Measurements from ENCODE around the gene OSBP2. TPM values are rescaled to one million over a fixed set of nuclear protein-coding genes. Genes with fewer than 3 reads are reported as not detected.
A peak's percentile ranks its signal among the peaks of the same experiment; 100 is the strongest.

The OSBP2 gene
- total RNA-seq = 1 to 10 TPM; 1.3 to 1.8 TPM
- under 1 TPM; 0.60 to 0.75 (median 0.70) TPM for polyA plus RNA-seq
- total RNA-seq = 2.1 to 3.9 (median 2.9) reads per million in 6 experiments

- POLR2A ChIA-PET = interaction anchor here (0.6 to 1.1 kb wide), 3 partner anchors 56 to 599 kb away, joined by 3 to 5 read pairs (median 5); no protein-coding TSS in a partner anchor
- H3K27ac Mint-ChIP-seq = peak within 1 kb of the TSS; percentile 61 to 94 (median 86)
Measured at GRCh38 chr22:30694640-30695350, at the start of gene OSBP2. OSBP2 (plus strand) TSS chr22:30694874; CDS start chr22:30694910, 36 bp downstream.

GRCh38 chr22:30646518-30647160 lies 48.0 kb upstream of the OSBP2 start:
- POLR2A ChIA-PET = no interaction called here
- Mint-ChIP-seq H3K36me3 (no peaks in the 10 kb centered on the region), H3K27me3 (no peaks in the 10 kb centered on the region), H3K4me3 (no peak overlapping the region), H3K4me1 (peaks cover 0 to 10% (median 4%) of the 10 kb centered on the region in 4 donors), H3K9me3 (no peaks in the 10 kb centered on the region), H3K27ac (no peak overlapping the region)
- ATAC-seq = no peak
- no peak for DNase-seq

More at GRCh38 chr22:30694640-30695350, at the start of gene OSBP2:
- H3K27me3 Mint-ChIP-seq = peaks cover 0 to 16% (median 3%) of the 10 kb centered on the region in 5 donors
- peaks cover 5 to 26% (median 13%) of the 10 kb centered on the region in 4 donors for H3K4me1 Mint-ChIP-seq
- no peaks in the 10 kb centered on the region for H3K9me3 Mint-ChIP-seq
- peak within 1 kb of the TSS; percentile 89 to 96 (median 94) for H3K4me3 Mint-ChIP-seq
- DNase-seq = peak in 8 of 10 donors; percentile 5 to 33 (median 22)
- H3K36me3 Mint-ChIP-seq = no peaks in the 10 kb centered on the region
- ATAC-seq = peak; percentile 64 to 72

GRCh38 chr22:30647536-30647935 lies 47.1 kb upstream of the OSBP2 start:
- no peaks in the 10 kb centered on the region for H3K27me3 Mint-ChIP-seq
- H3K9me3 Mint-ChIP-seq = no peaks in the 10 kb centered on the region
- peaks cover 0 to 10% (median 4%) of the 10 kb centered on the region in 4 donors for H3K4me1 Mint-ChIP-seq
- no peaks in the 10 kb centered on the region for H3K36me3 Mint-ChIP-seq
- POLR2A ChIA-PET = no interaction called here
- H3K4me3 Mint-ChIP-seq = no peak overlapping the region
- DNase-seq (no peak), ATAC-seq (no peak)
- H3K27ac Mint-ChIP-seq = no peak overlapping the region

GRCh38 chr22:30648825-30649224 lies 45.8 kb upstream of the OSBP2 start:
- ATAC-seq (no peak), DNase-seq (no peak)
- H3K27me3 Mint-ChIP-seq = no peaks in the 10 kb centered on the region
- H3K4me1 Mint-ChIP-seq = peaks cover 0 to 12% (median 4%) of the 10 kb centered on the region in 4 donors
- H3K27ac Mint-ChIP-seq = peak overlapping the region in 3 of 10 donors; percentile 6 to 70 (median 19)
- H3K4me3 Mint-ChIP-seq = no peak overlapping the region
- POLR2A ChIA-PET = no interaction called here
- no peaks in the 10 kb centered on the region for H3K36me3 Mint-ChIP-seq
- no peaks in the 10 kb centered on the region for H3K9me3 Mint-ChIP-seq

- POLR2A ChIA-PET = no interaction called here
- no peak overlapping the region for H3K4me3 Mint-ChIP-seq
- H3K9me3 Mint-ChIP-seq = no peaks in the 10 kb centered on the region
- peaks cover 0 to 5% (median 3%) of the 10 kb centered on the region in 3 donors for H3K36me3 Mint-ChIP-seq
- H3K4me1 Mint-ChIP-seq = peaks cover 0 to 12% (median 4%) of the 10 kb centered on the region in 4 donors
- DNase-seq (peak in 1 of 10 donors; percentile 52), ATAC-seq (peak; percentile 57 to 97)
- H3K27me3 Mint-ChIP-seq = no peaks in the 10 kb centered on the region
- H3K27ac Mint-ChIP-seq = peak overlapping the region in 5 of 10 donors; percentile 6 to 70 (median 25)
Measured at GRCh38 chr22:30649430-30650007, 45.2 kb upstream of the OSBP2 start.

GRCh38 chr22:30650508-30651116 lies 44.1 kb upstream of the OSBP2 start:
- ATAC-seq = no peak
- no peaks in the 10 kb centered on the region for H3K9me3 Mint-ChIP-seq
- no peaks in the 10 kb centered on the region for H3K27me3 Mint-ChIP-seq
- H3K36me3 Mint-ChIP-seq = peaks cover 0 to 8% (median 6%) of the 10 kb centered on the region in 3 donors
- no peak for DNase-seq
- H3K27ac Mint-ChIP-seq = peak overlapping the region in 3 of 10 donors; percentile 25 to 83 (median 37)
- H3K4me3 Mint-ChIP-seq = no peak overlapping the region
- H3K4me1 Mint-ChIP-seq = peaks cover 0 to 12% (median 4%) of the 10 kb centered on the region in 4 donors
- POLR2A ChIA-PET = interaction anchor here (1.3 kb wide), 1 partner anchor 13 kb away, joined by 3 read pairs; no protein-coding TSS in a partner anchor

GRCh38 chr22:30652852-30653251 lies 41.8 kb upstream of the OSBP2 start:
- Mint-ChIP-seq H3K4me1 (peaks cover 0 to 12% (median 4%) of the 10 kb centered on the region in 4 donors), H3K27me3 (no peaks in the 10 kb centered on the region), H3K27ac (no peak overlapping the region), H3K36me3 (peaks cover 0 to 12% (median 6%) of the 10 kb centered on the region in 3 donors), H3K4me3 (no peak overlapping the region), H3K9me3 (no peaks in the 10 kb centered on the region)
- DNase-seq (no peak), ATAC-seq (no peak)
- POLR2A ChIA-PET = no interaction called here

- Mint-ChIP-seq H3K27me3 (no peaks in the 10 kb centered on the region), H3K9me3 (no peaks in the 10 kb centered on the region), H3K4me1 (peaks cover 0 to 6% (median 3%) of the 10 kb centered on the region in 4 donors), H3K27ac (peak overlapping the region in 1 of 10 donors; percentile 52), H3K36me3 (peaks cover 0 to 15% (median 12%) of the 10 kb centered on the region in 3 donors), H3K4me3 (no peak overlapping the region)
- POLR2A ChIA-PET = no interaction called here
- no peak for ATAC-seq
- no peak for DNase-seq
Measured at GRCh38 chr22:30654361-30654760, 40.3 kb upstream of the OSBP2 start.

GRCh38 chr22:30655532-30655931 lies 39.1 kb upstream of the OSBP2 start:
- DNase-seq (no peak), ATAC-seq (no peak)
- no peak overlapping the region for H3K4me3 Mint-ChIP-seq
- peaks cover 0 to 26% (median 14%) of the 10 kb centered on the region in 3 donors for H3K36me3 Mint-ChIP-seq
- H3K9me3 Mint-ChIP-seq = no peaks in the 10 kb centered on the region
- H3K27ac Mint-ChIP-seq = no peak overlapping the region
- H3K4me1 Mint-ChIP-seq = peaks cover 0 to 4% (median under 1%) of the 10 kb centered on the region in 4 donors
- H3K27me3 Mint-ChIP-seq = no peaks in the 10 kb centered on the region
- POLR2A ChIA-PET = interaction anchor here (0.7 kb wide), 1 partner anchor 54 kb away, joined by 5 read pairs; no protein-coding TSS in a partner anchor

GRCh38 chr22:30662040-30662439 lies 32.6 kb upstream of the OSBP2 start:
- ATAC-seq (no peak), DNase-seq (no peak)
- Mint-ChIP-seq H3K4me1 (peaks cover 14 to 32% (median 21%) of the 10 kb centered on the region in 4 donors), H3K27ac (no peak overlapping the region), H3K36me3 (peaks cover 7 to 47% (median 32%) of the 10 kb centered on the region in 3 donors), H3K4me3 (no peak overlapping the region), H3K27me3 (no peaks in the 10 kb centered on the region), H3K9me3 (no peaks in the 10 kb centered on the region)
- POLR2A ChIA-PET = interaction anchor here (0.7 kb wide), 2 partner anchors 21 to 227 kb away, joined by 6 to 8 read pairs; no protein-coding TSS in a partner anchor

- Mint-ChIP-seq H3K27ac (peak overlapping the region in 3 of 10 donors; percentile 14 to 72 (median 37)), H3K9me3 (no peaks in the 10 kb centered on the region), H3K36me3 (peaks cover 7 to 39% (median 26%) of the 10 kb centered on the region in 3 donors), H3K27me3 (no peaks in the 10 kb centered on the region), H3K4me3 (peak overlapping the region in 1 of 10 donors; percentile 37), H3K4me1 (peaks cover 21 to 41% (median 29%) of the 10 kb centered on the region in 4 donors)
- no peak for DNase-seq
- POLR2A ChIA-PET = interaction anchor here (0.9 kb wide), 1 partner anchor 30 kb away, joined by 3 read pairs; no protein-coding TSS in a partner anchor
- no peak for ATAC-seq
Measured at GRCh38 chr22:30664798-30665197, 29.9 kb upstream of the OSBP2 start.

- peaks cover 7 to 34% (median 25%) of the 10 kb centered on the region in 3 donors for H3K36me3 Mint-ChIP-seq
- H3K4me3 Mint-ChIP-seq = peak overlapping the region in 2 of 10 donors; percentile 0 to 1
- peaks cover 20 to 41% (median 29%) of the 10 kb centered on the region in 4 donors for H3K4me1 Mint-ChIP-seq
- ATAC-seq = no peak
- no peak for DNase-seq
- H3K9me3 Mint-ChIP-seq = no peaks in the 10 kb centered on the region
- POLR2A ChIA-PET = no interaction called here
- no peaks in the 10 kb centered on the region for H3K27me3 Mint-ChIP-seq
- H3K27ac Mint-ChIP-seq = peak overlapping the region in 2 of 10 donors; percentile 48 to 64
Measured at GRCh38 chr22:30665266-30665665, 29.4 kb upstream of the OSBP2 start.

All from naive thymus-derived CD8-positive, alpha-beta T cell (primary cell).